Gastroesophageal sphincter (tissue), 3 donors: ENCODE data around the gene TNFSF12.

ENCODE experiments used
- CTCF ChIP-seq, 4 experiments: fragments of 200-600 bp in 2 of 4; fragments of 450-650 bp in 2 of 4; sonication (generic) in 1 of 4; IDR thresholded peaks; one replicate each; pipeline ENCODE4 v1.5.1; 2017 to 2019; ENCODE audit warnings: antibody characterized with exemption in 4 of 4, mild to moderate bottlenecking in 2 of 4, moderate library complexity in 2 of 4
- EP300 ChIP-seq: sonication (generic); formaldehyde crosslinking; IDR thresholded peaks from one replicate; pipeline ENCODE4 v1.6.1; 2017; ENCODE audit warnings: antibody characterized with exemption, mild to moderate bottlenecking
- POLR2A ChIP-seq, 2 donors: fragments of 450-650 bp; IDR thresholded peaks; one replicate each; pipeline ENCODE4 v1.6.1; 2017; ENCODE audit warnings: antibody characterized with exemption in 2 of 2, mild to moderate bottlenecking in 2 of 2, moderate library complexity in 1 of 2
- POLR2AphosphoS5 ChIP-seq: sonication (generic); formaldehyde crosslinking; IDR thresholded peaks from one replicate; pipeline ENCODE4 v1.6.1; 2017; ENCODE audit warnings: antibody characterized with exemption

- TF ChIP-seq EP300: no peak
- TF ChIP-seq CTCF (IDR thresholded peaks at IDR 0.05): peak in 1 of 4 experiments; percentile 29
- TF ChIP-seq POLR2A (IDR thresholded peaks at IDR 0.05): peak; percentile 98
- TF ChIP-seq POLR2AphosphoS5: peak; percentile 99
Measured at GRCh38 chr17:7572588-7573323, 23.9 kb downstream of the TNFSF12 start.
